SK-N-SH (cell line): ENCODE data around the gene ZRANB3. TPM values are rescaled to one million over a fixed set of nuclear protein-coding genes. Genes with fewer than 3 reads are reported as not detected.

Experiments used
- CTCF ChIA-PET: fragments of 300-600, 350-600 bp; formaldehyde crosslinking; extraction: SDS; loops from one replicate; lab custom pipeline; 2021; lab: Yijun Ruan, JAX
- POLR2A ChIA-PET: fragments of 350-600 bp; sonication (Branson Sonifier 250); formaldehyde crosslinking; extraction: SDS; loops from one replicate; lab custom pipeline; 2020; ENCODE audit warnings: antibody characterized with exemption, inconsistent platforms; lab: Yijun Ruan, JAX
- DNase-seq: peaks from one replicate; pipeline ENCODE4 v3.0.0; 2012
- H2AFZ ChIP-seq: fragments of 200-600 bp; sonication (generic); 2 replicates; pipeline ENCODE4 v1.8.1; 2016; ENCODE audit warnings: antibody characterized with exemption, mild to moderate bottlenecking, low read depth
- H3F3A ChIP-seq: fragments of 200-600 bp; sonication (generic); replicated peaks from 2 replicates; pipeline ENCODE3; 2016; ENCODE audit warnings: antibody characterized with exemption, mild to moderate bottlenecking; ENCODE audit not compliant: insufficient read depth
- H3K27ac ChIP-seq, 2 experiments: fragments of 200-500 bp in 1 of 2; fragments of 200-600 bp in 1 of 2; sonication (Bioruptor generic) in 1 of 2; sonication (generic), shearing (Covaris generic) in 1 of 2; 2 replicates each; pipeline versions ENCODE4 v1.5.1 to v1.6.1; 2014 to 2016; ENCODE audit warnings: low read depth in 2 of 2, inconsistent platforms in 1 of 2, low read length in 1 of 2, mild to moderate bottlenecking in 1 of 2, mixed read lengths in 1 of 2
- H3K27me3 ChIP-seq: fragments of 200-600 bp; sonication (generic), shearing (Covaris generic); 2 replicates; pipeline ENCODE4 v1.6.1; 2016; ENCODE audit warnings: mixed run types; ENCODE audit not compliant: insufficient read depth
- H3K36me3 ChIP-seq, 2 experiments: fragments of 200-500 bp in 1 of 2; fragments of 200-600 bp in 1 of 2; sonication (Bioruptor generic) in 1 of 2; sonication (generic) in 1 of 2; replicated peaks in 1 of 2; 2 replicates each; pipeline versions ENCODE3 to v1.5.1; 2014 to 2016; ENCODE audit warnings: low read length in 1 of 2, mild to moderate bottlenecking in 1 of 2; ENCODE audit not compliant: insufficient read depth in 2 of 2, control insufficient read depth in 1 of 2
- H3K4me1 ChIP-seq, 2 experiments: fragments of 200-500 bp in 1 of 2; fragments of 200-600 bp in 1 of 2; sonication (Bioruptor generic) in 1 of 2; sonication (generic), shearing (Covaris generic) in 1 of 2; 2 replicates each; pipeline versions ENCODE4 v1.5.1 to v1.6.1; 2014 to 2016; ENCODE audit warnings: low read depth in 1 of 2, low read length in 1 of 2, mixed run types in 1 of 2; ENCODE audit not compliant: insufficient read depth in 2 of 2, control insufficient read depth in 1 of 2
- H3K4me2 ChIP-seq: fragments of 200-600 bp; sonication (generic), shearing (Covaris generic); 2 replicates; pipeline ENCODE4 v1.6.1; 2017; ENCODE audit warnings: mixed run types
- H3K4me3 ChIP-seq, 2 experiments: fragments of 200-500 bp in 1 of 2; fragments of 200-600 bp in 1 of 2; sonication (Bioruptor generic) in 1 of 2; sonication (generic), shearing (Covaris generic) in 1 of 2; 2 replicates each; pipeline versions ENCODE4 v1.5.1 to v1.8.1; 2014 to 2016; ENCODE audit warnings: low read depth in 2 of 2, inconsistent platforms in 1 of 2, low read length in 1 of 2, mild to moderate bottlenecking in 1 of 2, mixed read lengths in 1 of 2, moderate library complexity in 1 of 2
- H3K79me2 ChIP-seq: fragments of 200-600 bp; sonication (generic); 2 replicates; pipeline ENCODE4 v1.8.1; 2017; ENCODE audit warnings: mild to moderate bottlenecking; ENCODE audit not compliant: insufficient read depth
- H3K9ac ChIP-seq: fragments of 200-600 bp; sonication (generic); 2 replicates; pipeline ENCODE4 v1.6.1; 2017; ENCODE audit warnings: mixed run types
- H3K9me2 ChIP-seq: fragments of 200-600 bp; sonication (generic); 2 replicates; pipeline ENCODE4 v1.6.1; 2017; ENCODE audit warnings: mixed run types
- H3K9me3 ChIP-seq: fragments of 200-600 bp; sonication (generic); 2 replicates; pipeline ENCODE4 v1.6.1; 2017; ENCODE audit warnings: mixed run types, mild to moderate bottlenecking, moderate library complexity
- H4K20me1 ChIP-seq: fragments of 200-600 bp; sonication (generic); 2 replicates; pipeline ENCODE4 v1.6.1; 2017; ENCODE audit warnings: mild to moderate bottlenecking, mixed run types; ENCODE audit not compliant: insufficient read depth
- CHD2 ChIP-seq: fragments of 150-350 bp; IDR thresholded peaks from 2 replicates; pipeline ENCODE4 v1.6.1; 2018; ENCODE audit warnings: low read length; ENCODE audit not compliant: partially characterized antibody
- EP300 ChIP-seq, 2 experiments: IDR thresholded peaks; 2 replicates each; pipeline versions ENCODE4 v1.4.0 to v1.6.1; 2012; ENCODE audit warnings: borderline replicate concordance in 1 of 2, low read depth in 1 of 2, low read length in 1 of 2
- FOSL2 ChIP-seq: IDR thresholded peaks from 2 replicates; pipeline ENCODE4 v1.4.0; 2012; ENCODE audit warnings: low read depth, mild to moderate bottlenecking, moderate library complexity, borderline replicate concordance
- FOXJ3 ChIP-seq: sonication (generic); formaldehyde crosslinking; IDR thresholded peaks from 2 replicates; pipeline ENCODE4 v1.5.1; 2020; ENCODE audit warnings: mild to moderate bottlenecking, missing genetic modification reagents
- FOXM1 ChIP-seq: IDR thresholded peaks from 2 replicates; pipeline ENCODE4 v1.4.0; 2012; ENCODE audit warnings: low read depth, mild to moderate bottlenecking
- GABPA ChIP-seq: IDR thresholded peaks from 2 replicates; pipeline ENCODE4 v1.4.0; 2012; ENCODE audit warnings: low read depth, mild to moderate bottlenecking
- MXI1 ChIP-seq: IDR thresholded peaks from 2 replicates; pipeline ENCODE4 v1.6.1; 2012; ENCODE audit warnings: mild to moderate bottlenecking, low read depth, low read length, improper control_type of control experiment
- NFIC ChIP-seq: IDR thresholded peaks from 2 replicates; pipeline ENCODE4 v1.4.0; 2012; ENCODE audit warnings: borderline replicate concordance
- PBX3 ChIP-seq: IDR thresholded peaks from 2 replicates; pipeline ENCODE4; 2012
- RFX5 ChIP-seq: IDR thresholded peaks from 2 replicates; pipeline ENCODE4 v1.6.1; 2012; ENCODE audit warnings: mild to moderate bottlenecking, improper control_type of control experiment, low read length
- SMC3 ChIP-seq: IDR thresholded peaks from 2 replicates; pipeline ENCODE4 v1.6.1; 2012; ENCODE audit warnings: low read depth, low read length, improper control_type of control experiment
- TAF1 ChIP-seq: IDR thresholded peaks from 2 replicates; pipeline ENCODE4 v1.6.1; 2012; ENCODE audit warnings: low read depth, mild to moderate bottlenecking, low read length, moderate library complexity, borderline replicate concordance
- TEAD4 ChIP-seq: IDR thresholded peaks from 2 replicates; pipeline ENCODE4 v1.4.0; 2012; ENCODE audit warnings: mild to moderate bottlenecking, borderline replicate concordance; ENCODE audit not compliant: insufficient read depth
- WGBS: methylation state at CpG from one replicate; pipeline ENCODE4 v1.1.6; 2017; ENCODE audit warnings: low lambda C conversion rate; 5-methylcytosine and 5-hydroxymethylcytosine counted together
- polyA plus RNA-seq, 3 experiments: library from polyadenylated mRNA; depleted of rRNA; stranded (reverse); fragments of >200 nt; gene quantifications; 2 replicates each; pipeline ENCODE4 v1.2.3, GENCODE V29; 2012

Gene ZRANB3
- polyA plus RNA-seq, 1 of the 3 experiments (the other 2 are of a cell fraction): 4.1 TPM

GRCh38 chr2:135130751-135131150 lies 400.3 kb downstream of the ZRANB3 start (continued):
- no peak for TF ChIP-seq EP300 (IDR thresholded peaks at IDR 0.05; ENCODE audit: borderline replicate concordance in 1 of 2, low read depth in 1 of 2, low read length in 1 of 2)
- no peak for TF ChIP-seq GABPA
- TF ChIP-seq SMC3: no peak
- TF ChIP-seq TEAD4: no peak
- TF ChIP-seq PBX3: no peak
- no peak for TF ChIP-seq NFIC
- no peak for TF ChIP-seq TAF1
- no peak for TF ChIP-seq RFX5
- no peak for TF ChIP-seq FOXM1

- Histone ChIP-seq H2AFZ (no peak overlapping the region), H3K27me3 (no peaks in the 10 kb centered on the region), H3F3A (peaks cover 13% of the 10 kb centered on the region), H4K20me1 (no peaks in the 10 kb centered on the region), H3K9me3 (no peaks in the 10 kb centered on the region), H3K36me3 (peaks cover 38 to 68% of the 10 kb centered on the region in 2 experiments), H3K9ac (no peak overlapping the region), H3K4me2 (no peak overlapping the region), H3K27ac (no peak overlapping the region), H3K9me2 (no peaks in the 10 kb centered on the region), H3K4me1 (no peaks in the 10 kb centered on the region), H3K79me2 (no peaks in the 10 kb centered on the region), H3K4me3 (no peak overlapping the region)
- WGBS: 95% methylated on average over 2 of the region's 2 CpGs
- no peak for DNase-seq
- ChIA-PET POLR2A (interaction anchor here (0.6 kb wide), 1 partner anchor 81 kb away, joined by 4 read pairs; no protein-coding TSS in a partner anchor), CTCF (interaction anchor here (1.4 kb wide), 1 partner anchor 39 kb away, joined by 3 read pairs; no protein-coding TSS in a partner anchor)
- TF ChIP-seq RFX5: no peak
- TF ChIP-seq FOSL2: no peak
- no peak for TF ChIP-seq FOXM1
- no peak for TF ChIP-seq CHD2
- no peak for TF ChIP-seq MXI1
- no peak for TF ChIP-seq TAF1
- TF ChIP-seq FOXJ3 (CRISPR knock-in tag): no peak
- TF ChIP-seq PBX3: no peak
Measured at GRCh38 chr2:135125940-135126339, 405.1 kb downstream of the ZRANB3 start.
